ENCODE measurements around the gene PPAT. TPM values are rescaled to one million over a fixed set of nuclear protein-coding genes. Genes with fewer than 3 reads are reported as not detected.

The PPAT gene
- total and polyA plus RNA-seq, 8 donors = 1.3 to 13.6 (median 3.2) TPM; not detected in 1

- Histone ChIP-seq H3K36me3 (peaks cover 0 to 31% (median 26%) of the 10 kb centered on the region in 4 donors), H3K4me3 (no peak overlapping the region), H3K4me1 (peaks cover 0 to 5% (median 0%) of the 10 kb centered on the region in 4 donors), H3K27me3 (no peaks in the 10 kb centered on the region), H3K9me3 (no peaks in the 10 kb centered on the region), H3K27ac (no peak overlapping the region)
- intact Hi-C loops (cut with DNase I; ENCODE audit: low total_unique reads) = no loop called here
- TF ChIP-seq POLR2AphosphoS5 (IDR thresholded peaks at IDR 0.05) (no peak), CTCF (IDR thresholded peaks at IDR 0.05) (no peak), EP300 (IDR thresholded peaks at IDR 0.05) (no peak), POLR2A (IDR thresholded peaks at IDR 0.05) (no peak)
- WGBS, 5 donors = 68 to 81% (median 73%) methylated on average over 2 of the region's 2 CpGs
- no peak for DNase-seq
Measured at GRCh38 chr4:56375458-56375857, 60.0 kb downstream of the PPAT start.

GRCh38 chr4:56374956-56375355 lies 60.5 kb downstream of the PPAT start:
- Histone ChIP-seq H3K9me3 (no peaks in the 10 kb centered on the region), H3K36me3 (peaks cover 0 to 35% (median 28%) of the 10 kb centered on the region in 4 donors), H3K4me3 (no peak overlapping the region), H3K27me3 (no peaks in the 10 kb centered on the region), H3K4me1 (peaks cover 0 to 5% (median 0%) of the 10 kb centered on the region in 4 donors), H3K27ac (no peak overlapping the region)
- 91 to 98% (median 94%) methylated on average over 1 of the region's 1 CpG for WGBS, 5 donors
- intact Hi-C loops (cut with DNase I; ENCODE audit: low total_unique reads) = no loop called here
- no peak for DNase-seq
- TF ChIP-seq POLR2A (IDR thresholded peaks at IDR 0.05) (no peak), CTCF (IDR thresholded peaks at IDR 0.05) (no peak), POLR2AphosphoS5 (IDR thresholded peaks at IDR 0.05) (no peak), EP300 (IDR thresholded peaks at IDR 0.05) (no peak)

- WGBS, 5 donors = 0 to 83% (median 0%) methylated on average over 1 of the region's 1 CpG
Measured at GRCh38 chr4:56372774-56373173, 62.6 kb downstream of the PPAT start.

GRCh38 chr4:56371426-56372220 lies 63.8 kb downstream of the PPAT start:
- peaks cover 0 to 5% (median 0%) of the 10 kb centered on the region in 4 donors for H3K4me1 ChIP-seq
- WGBS, 5 donors = 66 to 80% (median 77%) methylated on average over 8 of the region's 8 CpGs
- intact Hi-C loops (cut with DNase I; ENCODE audit: low total_unique reads) = no loop called here
- no peak overlapping the region for H3K4me3 ChIP-seq
- H3K27me3 ChIP-seq = no peaks in the 10 kb centered on the region
- H3K36me3 ChIP-seq = peaks cover 0 to 33% (median 27%) of the 10 kb centered on the region in 4 donors
- DNase-seq = peak in 1 of 2 donors; percentile 3
- TF ChIP-seq POLR2A (IDR thresholded peaks at IDR 0.05) (no peak), CTCF (IDR thresholded peaks at IDR 0.05) (no peak), EP300 (IDR thresholded peaks at IDR 0.05) (no peak), POLR2AphosphoS5 (IDR thresholded peaks at IDR 0.05) (no peak)
- H3K9me3 ChIP-seq = no peaks in the 10 kb centered on the region
- H3K27ac ChIP-seq = no peak overlapping the region

More at GRCh38 chr4:56372774-56373173, 62.6 kb downstream of the PPAT start:
- Histone ChIP-seq H3K36me3 (peaks cover 0 to 33% (median 30%) of the 10 kb centered on the region in 4 donors), H3K27ac (no peak overlapping the region), H3K9me3 (no peaks in the 10 kb centered on the region), H3K4me1 (peaks cover 0 to 5% (median 0%) of the 10 kb centered on the region in 4 donors), H3K4me3 (no peak overlapping the region), H3K27me3 (no peaks in the 10 kb centered on the region)
- DNase-seq = no peak
- intact Hi-C loops (cut with DNase I; ENCODE audit: low total_unique reads) = no loop called here
- TF ChIP-seq POLR2A (IDR thresholded peaks at IDR 0.05) = no peak
- TF ChIP-seq CTCF (IDR thresholded peaks at IDR 0.05) = no peak
- TF ChIP-seq POLR2AphosphoS5 (IDR thresholded peaks at IDR 0.05) = no peak
- no peak for TF ChIP-seq EP300 (IDR thresholded peaks at IDR 0.05)
